HG03280 (cell line): ENCODE measurements around the gene BCL2L13.
A peak's percentile ranks its signal among the peaks of the same experiment; 100 is the strongest.
"Not testable (repeated sequence)": the region's sequence is repeated elsewhere in the genome, so short reads cannot be mapped to it uniquely, and the experiment has no call there.

ENCODE experiments used
- ATAC-seq: cut with Tn5 transposase; IDR thresholded peaks from one replicate; pipeline ENCODE4 v1.9.1; 2021; ENCODE audit warnings: mild to moderate bottlenecking, moderate library complexity; ENCODE audit not compliant: unreplicated experiment

Gene BCL2L13

GRCh38 chr22:17753401-17753989, 114.9 kb downstream of the BCL2L13 start:
- no peak for ATAC-seq

DNA sequence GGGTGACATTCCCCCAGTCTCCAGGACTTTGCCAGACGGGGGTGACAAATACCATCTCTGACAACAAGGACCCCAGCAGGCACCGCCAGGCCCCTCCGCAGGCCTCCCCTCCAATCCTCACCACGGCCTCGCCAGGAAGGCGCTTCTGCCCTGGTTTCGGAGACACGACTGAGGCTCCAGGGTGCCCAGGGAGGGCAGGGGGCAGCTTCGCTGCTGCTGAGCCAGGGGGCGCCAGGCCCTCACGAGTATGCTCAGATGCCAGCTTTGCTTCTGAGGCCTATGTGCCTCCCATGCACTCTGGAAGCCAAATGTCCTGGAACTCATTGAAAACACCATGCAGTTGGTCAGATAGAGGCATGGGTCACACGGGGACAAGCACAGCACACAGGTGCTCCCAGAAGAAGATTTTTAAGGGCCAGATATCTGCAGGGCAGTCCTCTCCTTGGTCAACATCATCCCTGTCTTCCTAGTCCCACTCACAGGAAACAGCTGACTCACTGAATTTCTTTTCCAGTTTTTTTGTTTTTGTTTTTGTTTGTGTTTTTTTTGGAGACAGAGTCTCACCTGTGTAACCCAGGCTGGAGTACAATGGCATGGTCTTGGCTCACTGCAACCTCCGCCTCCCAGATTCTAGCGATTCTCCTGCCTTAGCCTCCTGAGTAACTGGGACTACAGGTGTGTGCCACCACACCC, 115.8 kb downstream of the BCL2L13 start:
- no peak for ATAC-seq

DNA sequence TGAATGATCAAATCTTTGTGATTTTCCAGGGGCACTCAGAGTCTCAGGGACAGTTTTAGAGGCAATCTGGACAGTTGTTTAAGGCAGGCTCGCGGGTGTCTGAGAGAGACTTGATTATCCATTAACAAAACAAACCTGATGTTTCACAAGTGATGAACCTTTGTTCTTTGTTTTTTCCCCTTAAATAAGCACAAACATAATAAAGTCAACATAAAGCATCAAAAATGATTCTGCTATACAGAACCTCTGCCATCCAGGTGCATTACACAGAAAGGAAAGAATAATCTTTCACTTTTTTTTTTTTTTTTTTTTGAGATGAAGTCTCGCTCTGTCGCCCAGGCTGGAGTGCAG, 122.6 kb downstream of the BCL2L13 start:
- ATAC-seq = no peak

DNA sequence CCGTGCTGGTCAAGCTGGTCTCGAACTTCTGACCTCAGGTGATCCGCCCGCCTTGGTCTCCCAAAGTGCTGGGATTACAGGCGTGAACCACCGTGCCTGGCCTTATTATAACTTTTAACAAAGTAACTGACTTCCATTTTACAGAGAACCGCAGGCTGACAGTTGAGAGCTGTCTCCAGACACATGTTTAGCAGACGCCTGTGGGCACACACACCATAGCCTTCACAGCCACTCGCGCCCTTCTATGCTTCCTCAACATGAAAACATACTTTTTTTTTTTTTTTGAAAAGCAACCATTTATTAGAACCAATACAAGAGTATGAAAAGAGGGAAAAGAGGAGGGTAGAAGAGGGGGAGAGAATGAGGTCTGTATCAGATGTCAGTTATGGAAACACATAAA, 124.9 kb downstream of the BCL2L13 start:
- ATAC-seq = not testable (repeated sequence)

GRCh38 chr22:17764036-17764435, 125.5 kb downstream of the BCL2L13 start:
- ATAC-seq = no peak

DNA sequence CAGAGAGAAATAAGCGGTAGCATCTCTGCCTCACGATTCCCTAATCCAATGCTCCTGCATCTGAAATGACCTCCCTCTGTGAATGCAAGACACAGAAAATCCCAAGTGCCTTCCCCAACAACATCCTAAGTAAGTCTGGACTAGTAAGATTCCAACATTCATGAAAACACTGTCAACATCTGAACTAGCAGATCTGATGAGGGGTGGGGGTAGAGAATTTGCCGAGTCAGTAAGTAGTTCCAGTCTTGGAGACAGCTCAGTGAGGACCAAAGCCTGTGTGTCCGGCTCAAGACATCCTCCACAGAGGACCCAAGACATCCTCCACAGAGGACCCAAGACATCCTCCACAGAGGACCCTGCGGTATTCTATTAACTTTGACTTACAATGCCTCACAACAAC, 126.3 kb downstream of the BCL2L13 start:
- not testable (repeated sequence) for ATAC-seq

DNA sequence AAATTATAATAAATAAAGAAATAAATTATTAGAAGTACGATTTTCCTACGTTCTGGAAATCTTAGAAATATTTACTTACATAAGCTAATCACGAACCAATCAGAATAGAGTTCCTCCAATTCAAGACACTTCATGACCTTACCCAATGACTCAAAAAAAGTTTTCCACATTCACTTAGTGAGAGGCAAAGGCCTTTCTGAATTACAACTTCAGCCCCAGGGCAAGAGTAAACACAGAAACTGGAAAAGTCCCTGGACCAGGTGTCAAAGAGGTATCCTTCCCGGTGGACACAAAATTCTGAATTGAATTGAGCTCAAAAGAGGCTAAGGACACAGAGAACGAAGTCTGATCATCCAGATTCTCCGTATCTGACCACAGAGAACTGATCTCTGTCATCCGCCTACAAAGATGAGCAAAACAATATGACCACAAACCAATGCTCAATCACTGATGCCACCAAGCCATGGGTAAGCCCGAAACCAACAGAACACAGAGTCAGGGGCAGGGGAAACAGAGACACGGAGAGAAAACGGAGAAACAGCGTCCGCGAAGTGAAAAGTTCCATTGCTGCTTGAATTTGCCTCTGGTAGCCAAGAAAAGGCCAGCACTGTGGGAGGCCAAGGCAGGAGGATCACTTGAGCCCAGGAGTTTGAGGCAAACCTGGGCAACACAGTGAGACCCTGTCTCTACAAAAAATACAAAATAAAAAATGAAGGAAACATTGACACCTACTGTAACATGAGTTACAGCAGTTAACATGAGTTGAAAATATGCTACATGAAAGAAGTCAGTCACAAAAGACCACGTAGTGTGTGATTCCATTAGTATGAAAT, 128.9 kb downstream of the BCL2L13 start:
- peak; percentile 76 for ATAC-seq

GRCh38 chr22:17769013-17769715, 130.6 kb downstream of the BCL2L13 start:
- ATAC-seq = no peak

- no peak for ATAC-seq
Measured at GRCh38 chr22:17769716-17770082, 131.1 kb downstream of the BCL2L13 start.

DNA sequence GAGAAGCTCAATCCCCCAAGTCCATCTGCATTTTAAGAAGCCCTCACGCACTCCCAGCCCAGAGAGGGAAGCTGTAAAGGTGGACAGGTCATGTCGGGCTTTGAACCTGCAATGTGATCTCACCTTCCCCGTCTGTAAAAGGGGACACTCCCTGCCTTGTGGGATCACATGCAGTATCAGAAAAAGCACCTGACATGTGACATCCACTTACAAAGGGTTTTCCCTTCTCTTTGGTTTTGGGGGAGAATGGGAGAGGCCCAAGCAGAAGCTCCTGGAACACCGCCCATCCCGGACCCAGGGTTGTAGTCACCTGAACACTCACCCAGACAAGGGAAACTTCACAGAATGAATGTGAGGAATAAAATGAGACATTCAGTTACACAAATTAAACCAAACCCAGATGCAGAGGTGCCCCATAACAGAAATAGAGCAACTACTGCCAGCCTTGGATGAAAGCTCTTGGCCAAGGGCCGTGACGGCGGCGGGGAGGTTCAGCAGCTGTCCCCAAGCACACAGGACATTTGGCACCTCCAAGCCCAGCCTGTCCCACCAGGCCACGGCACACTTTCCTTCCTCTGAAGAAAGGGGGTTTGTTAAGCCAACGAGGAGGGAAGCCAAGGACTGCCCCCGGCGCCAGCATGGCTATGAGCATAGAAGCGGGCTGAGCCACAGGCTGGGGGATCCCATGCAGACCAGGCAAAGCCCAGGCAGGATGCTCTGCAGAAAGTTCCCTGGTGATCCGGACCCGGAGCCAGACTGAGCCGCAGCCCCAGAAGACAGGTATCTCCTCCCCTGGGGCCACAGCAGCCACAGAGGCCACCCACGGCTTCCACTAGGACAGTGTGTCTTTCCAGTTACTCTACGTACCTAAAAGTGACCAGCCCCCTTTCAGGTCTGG, 131.9 kb downstream of the BCL2L13 start:
- no peak for ATAC-seq

DNA sequence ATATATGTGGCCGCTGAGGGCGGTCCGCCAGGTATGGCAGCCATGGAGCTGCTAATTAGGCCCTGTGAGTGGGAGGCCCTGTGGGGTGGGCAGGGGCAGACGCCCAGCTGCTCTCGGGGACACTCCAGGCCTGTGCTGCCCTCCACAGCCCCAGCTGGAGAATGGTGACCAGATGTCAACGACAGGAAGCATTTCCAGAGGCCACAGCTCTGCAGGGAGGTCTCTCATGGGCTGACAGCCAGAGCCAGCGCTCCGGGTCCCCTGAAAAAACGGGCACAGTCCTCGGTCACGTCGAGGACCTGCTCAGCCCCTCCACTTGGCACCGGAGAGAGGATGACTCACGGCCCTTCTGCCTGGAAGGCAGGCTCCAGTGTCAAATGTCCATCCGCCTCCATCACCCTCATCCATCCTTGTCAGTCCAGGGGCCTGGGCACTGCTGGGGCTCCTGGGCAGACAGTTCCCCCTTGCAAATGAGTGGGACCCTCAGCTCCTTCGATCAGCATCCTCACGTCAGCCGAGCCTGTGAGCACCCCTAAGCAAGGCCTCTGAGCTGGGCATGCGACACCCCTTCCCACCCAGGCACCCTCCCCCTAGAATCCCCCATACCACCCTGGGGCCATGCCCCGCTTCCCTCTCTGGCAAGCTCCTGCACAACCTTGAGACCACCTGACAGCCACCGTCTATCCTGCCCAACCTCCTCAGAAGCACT, 133.8 kb downstream of the BCL2L13 start:
- no peak for ATAC-seq

GRCh38 chr22:17772958-17773605, 134.5 kb downstream of the BCL2L13 start:
- ATAC-seq = no peak

- ATAC-seq = no peak
Measured at GRCh38 chr22:17773606-17774205, 135.1 kb downstream of the BCL2L13 start.

GRCh38 chr22:17774206-17774925, 135.8 kb downstream of the BCL2L13 start, which contains the start of gene BID:
Gene BID (minus strand): TSS chr22:17774469. CDS start chr22:17750116, 24,353 bp downstream.
- no peak for ATAC-seq

GRCh38 chr22:17774926-17775685, 136.5 kb downstream of the BCL2L13 start:
- ATAC-seq = no peak

- no peak for ATAC-seq
Measured at GRCh38 chr22:17775781-17776465, 137.4 kb downstream of the BCL2L13 start.
